Caki2 (cell line): ENCODE results near the gene FUBP3. TPM values are rescaled to one million over a fixed set of nuclear protein-coding genes. Genes with fewer than 3 reads are reported as not detected.
A peak's percentile ranks its signal among the peaks of the same experiment; 100 is the strongest.
"Not testable (repeated sequence)": the region's sequence is repeated elsewhere in the genome, so short reads cannot be mapped to it uniquely, and the experiment has no call there.

Experiments used
- DNase-seq: peaks from one replicate; pipeline ENCODE4 v3.0.0-alpha.2; 2015; ENCODE audit warnings: low read depth
- in situ Hi-C: cut with HindIII; loops from 2 replicates; pipeline ENCODE4 v1.10.0; 2016; ENCODE audit warnings: low sequenced_read_pairs, low pct_unique_long_range_greater_than_20kb, mixed read lengths
- total RNA-seq: library from RNA; depleted of rRNA; stranded (reverse); fragments of >200 nt; shearing (Covaris generic); gene quantifications from 2 replicates; pipeline ENCODE4 v1.2.3, GENCODE V29; 2014; ENCODE audit warnings: low replicate concordance

Gene FUBP3
- total RNA-seq, 1 experiment from 2014 or later = 23.8 TPM

GRCh38 chr9:130554606-130555005 is 24.8 kb upstream of the FUBP3 start:
- in situ Hi-C loops = no loop called here
- DNase-seq = no peak

DNA sequence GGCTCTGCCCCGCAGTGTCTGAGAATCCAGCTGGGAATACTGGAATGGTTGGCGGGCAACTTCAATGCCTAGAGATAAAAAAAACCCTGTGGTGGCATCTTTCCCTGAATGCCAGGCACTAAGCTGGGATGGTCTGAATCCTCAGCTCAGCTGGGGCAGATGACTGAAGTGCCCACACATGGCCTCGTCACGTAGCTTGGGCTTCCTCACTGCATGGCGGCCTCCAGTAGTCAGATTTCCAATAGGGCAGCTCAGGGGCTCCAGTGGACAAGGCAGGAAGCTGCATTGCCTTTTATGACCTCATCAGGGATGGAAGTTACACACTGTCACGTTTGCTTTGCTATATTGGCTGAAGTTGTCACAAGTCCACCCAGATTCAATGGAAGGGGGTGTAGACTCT is 24.3 kb upstream of the FUBP3 start:
- in situ Hi-C loops = no loop called here
- no peak for DNase-seq

- peak; percentile 44 for DNase-seq
Observed at GRCh38 chr9:130555968-130556367, 23.4 kb upstream of the FUBP3 start.

DNA sequence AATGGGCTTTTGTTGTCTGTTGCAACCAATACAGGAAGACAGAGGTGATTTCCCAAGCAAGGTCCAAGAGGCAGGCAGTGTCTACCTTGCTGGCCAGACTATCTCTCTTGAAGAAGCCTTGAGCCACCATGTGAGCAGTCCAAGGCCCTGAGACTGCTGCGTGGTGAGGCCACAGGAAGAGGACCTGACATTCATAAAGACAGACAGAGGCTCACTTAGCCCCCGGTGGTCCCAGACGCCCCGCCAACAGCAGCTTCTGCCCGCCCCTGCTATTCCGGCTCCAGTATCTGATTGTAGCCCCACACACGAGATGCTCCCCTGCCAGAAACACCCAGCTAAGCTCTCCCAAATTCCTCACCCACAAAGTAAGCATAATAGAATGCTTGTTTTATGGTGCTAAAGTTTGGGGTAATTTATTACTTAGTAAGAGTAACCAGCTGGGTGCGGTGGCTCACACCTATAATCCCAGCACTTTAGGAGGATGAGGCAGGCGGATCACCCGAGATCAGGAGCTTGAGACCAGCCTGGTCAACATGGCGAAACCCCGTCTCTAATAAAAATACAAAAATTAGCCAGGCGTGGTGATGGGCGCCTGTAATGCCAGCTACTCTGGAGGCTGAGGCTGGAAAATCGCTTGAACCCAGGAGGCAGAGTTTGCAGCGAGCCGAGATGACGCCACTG is 22.8 kb upstream of the FUBP3 start:
- DNase-seq = no peak
- in situ Hi-C loops = no loop called here

More at GRCh38 chr9:130555968-130556367, 23.4 kb upstream of the FUBP3 start:
- in situ Hi-C loops = no loop called here

DNA sequence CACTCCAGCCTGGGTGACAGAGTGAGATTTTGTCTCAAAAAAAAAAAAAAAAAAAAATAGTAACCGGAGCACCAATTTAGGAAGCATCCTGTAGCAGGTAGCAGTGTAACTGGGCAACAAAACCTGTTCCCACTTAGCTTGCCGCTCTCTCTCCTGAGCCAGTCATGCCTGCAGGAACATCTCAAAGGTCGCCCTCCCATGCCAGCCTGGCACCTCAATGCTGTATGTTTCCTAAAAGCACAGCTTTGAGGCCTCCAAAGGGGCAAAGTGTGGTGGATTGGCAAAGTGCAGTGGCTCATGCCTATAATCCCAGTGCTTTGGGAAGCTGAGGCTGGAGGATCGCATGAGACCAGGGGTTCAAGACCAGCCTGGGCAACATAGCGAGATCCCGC is 22.3 kb upstream of the FUBP3 start:
- DNase-seq = no peak
- in situ Hi-C loops = no loop called here

GRCh38 chr9:130561056-130561455 is 18.3 kb upstream of the FUBP3 start:
- in situ Hi-C loops = no loop called here
- peak; percentile 80 for DNase-seq

- in situ Hi-C loops, DNase-seq: not testable (repeated sequence)
Observed at GRCh38 chr9:130562525-130562924, 16.9 kb upstream of the FUBP3 start.

DNA sequence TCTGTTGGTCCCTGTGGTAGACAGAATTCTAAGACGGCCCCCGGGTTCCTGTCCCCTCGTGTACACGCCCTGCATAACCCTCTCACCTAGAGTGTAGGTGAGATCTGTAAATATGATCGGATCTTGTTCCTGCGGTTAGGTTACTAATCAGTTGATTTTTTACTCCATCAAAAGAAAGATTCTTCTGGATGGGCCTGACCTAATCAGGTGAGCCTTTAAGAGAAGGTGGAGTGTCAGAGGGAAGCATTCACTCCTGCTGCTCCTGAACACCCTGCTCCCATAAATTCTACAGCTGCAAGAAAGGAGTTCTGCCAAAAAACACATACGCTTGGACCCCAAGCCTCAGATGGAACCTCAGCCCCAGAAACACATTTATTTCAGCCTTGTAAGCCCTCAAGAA is 15.6 kb upstream of the FUBP3 start:
- in situ Hi-C loops = no loop called here
- DNase-seq = no peak

DNA sequence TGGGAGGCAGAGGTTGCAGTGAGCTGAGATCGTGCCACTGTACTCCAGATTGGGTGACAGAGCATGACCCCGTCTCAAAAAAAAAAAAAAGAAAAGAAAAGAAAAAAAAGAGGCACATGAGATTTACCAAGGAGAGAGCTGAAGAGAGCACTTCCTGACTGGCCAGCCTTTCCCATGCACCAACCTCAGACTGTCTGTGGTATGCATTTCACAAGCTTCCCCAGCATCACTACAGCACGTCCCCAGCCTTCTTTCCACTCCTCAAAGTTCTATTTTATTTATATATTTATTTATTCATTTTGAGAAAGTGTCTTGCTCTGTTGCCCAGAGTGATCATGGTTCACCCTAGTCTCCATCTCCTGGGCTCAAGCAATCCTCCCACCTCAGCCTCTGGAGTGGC is 13.6 kb upstream of the FUBP3 start:
- no peak for DNase-seq
- in situ Hi-C loops = no loop called here

GRCh38 chr9:130570208-130570607 is 9.2 kb upstream of the FUBP3 start:
- DNase-seq = peak; percentile 63
- in situ Hi-C loops = no loop called here

GRCh38 chr9:130575514-130575913 is 3.9 kb upstream of the FUBP3 start:
- in situ Hi-C loops = no loop called here
- no peak for DNase-seq

DNA sequence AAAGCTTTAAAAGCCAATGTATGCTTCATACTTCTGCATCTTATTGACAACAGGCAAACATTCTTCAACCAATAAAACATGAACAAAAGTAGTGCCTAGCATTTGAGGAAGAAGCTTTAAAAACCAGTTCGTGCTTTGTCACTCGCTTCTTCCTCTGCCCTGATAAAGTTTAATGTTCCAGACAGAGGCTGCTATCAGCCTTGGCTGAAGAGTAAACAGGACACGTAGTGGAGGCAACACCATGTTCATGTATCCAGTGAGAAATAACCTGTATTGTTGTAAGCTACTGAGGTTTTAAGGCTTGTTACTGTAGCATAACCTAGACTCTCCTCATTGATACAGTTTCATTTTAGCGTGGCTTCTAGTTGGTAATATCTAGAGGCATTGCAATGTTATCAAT is 3.2 kb upstream of the FUBP3 start:
- DNase-seq = no peak
- in situ Hi-C loops = no loop called here

GRCh38 chr9:130579738-130580463 is 524 bp downstream of the FUBP3 start:
- in situ Hi-C loops = no loop called here

GRCh38 chr9:130581766-130582165 is 2.4 kb downstream of the FUBP3 start:
- in situ Hi-C loops = no loop called here
- DNase-seq = no peak

More at GRCh38 chr9:130579738-130580463, 524 bp downstream of the FUBP3 start:
- no peak for DNase-seq

DNA sequence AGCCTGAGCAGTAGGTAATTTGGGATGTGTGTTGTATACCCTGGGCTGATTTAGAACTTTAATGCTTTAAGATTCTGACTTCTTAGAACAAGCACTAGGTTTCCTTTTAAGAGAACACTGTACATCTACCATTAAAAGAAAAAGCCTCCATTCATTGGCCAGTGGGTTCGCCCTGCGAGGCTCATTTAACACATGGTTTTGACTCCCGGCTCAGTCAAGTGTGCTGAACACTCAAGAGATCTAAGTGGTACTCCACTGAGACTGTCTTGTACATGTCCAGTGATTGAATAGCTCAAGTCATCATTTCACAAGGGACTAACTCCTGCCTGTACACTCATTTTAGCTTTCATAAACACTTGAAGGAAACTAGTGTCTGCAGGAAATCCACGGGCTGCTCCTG is 3.9 kb downstream of the FUBP3 start:
- in situ Hi-C loops = no loop called here
- no peak for DNase-seq

DNA sequence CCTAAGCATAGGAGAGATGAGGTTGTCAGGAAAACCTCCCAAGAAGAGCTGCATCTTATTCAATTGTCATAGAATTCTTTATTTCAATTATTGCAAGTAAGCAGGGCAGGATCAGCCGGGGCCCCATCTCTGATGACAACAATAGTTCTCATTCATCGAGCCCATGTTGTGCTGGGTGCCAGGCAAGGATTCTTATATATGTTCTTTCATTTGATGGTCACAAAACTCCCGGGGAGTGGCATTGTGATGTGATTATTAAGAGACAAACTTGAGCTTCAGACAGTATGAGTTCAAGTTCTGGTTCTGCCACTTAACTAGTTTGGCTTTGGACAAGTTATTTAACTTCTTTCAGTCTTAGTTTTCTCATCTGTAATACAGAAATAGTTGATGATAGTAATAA is 8.5 kb downstream of the FUBP3 start:
- DNase-seq = no peak
- in situ Hi-C loops = no loop called here

GRCh38 chr9:130588416-130588815 is 9.0 kb downstream of the FUBP3 start:
- in situ Hi-C loops = no loop called here
- DNase-seq = no peak

GRCh38 chr9:130589754-130590153 is 10.4 kb downstream of the FUBP3 start:
- no peak for DNase-seq
- in situ Hi-C loops = no loop called here

DNA sequence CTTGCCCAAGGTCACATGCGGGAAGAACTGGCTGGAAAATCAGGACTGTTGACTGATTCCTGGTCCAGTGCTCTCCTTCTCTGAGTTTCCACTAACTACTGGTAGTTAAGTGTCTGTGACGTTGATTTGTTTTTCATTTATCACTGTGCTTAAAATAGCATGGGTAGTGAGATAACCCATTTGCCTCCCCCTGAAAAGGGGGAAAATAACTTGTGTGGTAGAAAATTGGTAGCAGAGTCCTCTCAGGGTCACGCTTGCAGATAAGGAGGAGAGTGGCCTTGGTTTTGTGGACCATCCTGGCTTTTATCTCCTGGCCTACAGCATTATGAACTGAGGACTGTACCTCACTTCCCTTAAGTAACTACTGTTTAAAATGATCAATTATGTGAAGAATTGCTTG is 10.9 kb downstream of the FUBP3 start:
- in situ Hi-C loops = no loop called here
- no peak for DNase-seq

- in situ Hi-C loops = no loop called here
Observed at GRCh38 chr9:130593020-130593419, 13.6 kb downstream of the FUBP3 start.

More at GRCh38 chr9:130593020-130593419, 13.6 kb downstream of the FUBP3 start:
- DNase-seq = no peak
